ENCODE data around the gene OPCML.

DNA sequence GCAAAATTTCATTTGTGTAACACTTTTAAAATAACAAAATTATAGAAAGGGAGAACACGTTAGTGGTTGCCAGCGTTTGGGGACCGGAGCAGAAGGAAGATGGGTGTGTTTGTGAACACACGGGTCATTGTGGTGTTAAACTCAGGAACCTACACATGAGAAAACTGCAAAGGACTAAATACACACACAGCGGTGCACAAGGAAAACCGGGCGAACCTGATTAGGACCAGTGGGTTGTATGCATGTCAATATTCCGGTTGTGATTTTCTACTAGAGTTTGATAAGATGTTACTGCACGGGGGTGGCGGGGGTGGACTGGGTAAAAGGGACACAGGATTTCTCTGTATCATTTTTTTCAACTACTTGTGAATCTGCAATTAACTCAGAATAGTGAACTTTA, 351.2 kb downstream of the OPCML start:
- TF ChIP-seq, protein P1, sequence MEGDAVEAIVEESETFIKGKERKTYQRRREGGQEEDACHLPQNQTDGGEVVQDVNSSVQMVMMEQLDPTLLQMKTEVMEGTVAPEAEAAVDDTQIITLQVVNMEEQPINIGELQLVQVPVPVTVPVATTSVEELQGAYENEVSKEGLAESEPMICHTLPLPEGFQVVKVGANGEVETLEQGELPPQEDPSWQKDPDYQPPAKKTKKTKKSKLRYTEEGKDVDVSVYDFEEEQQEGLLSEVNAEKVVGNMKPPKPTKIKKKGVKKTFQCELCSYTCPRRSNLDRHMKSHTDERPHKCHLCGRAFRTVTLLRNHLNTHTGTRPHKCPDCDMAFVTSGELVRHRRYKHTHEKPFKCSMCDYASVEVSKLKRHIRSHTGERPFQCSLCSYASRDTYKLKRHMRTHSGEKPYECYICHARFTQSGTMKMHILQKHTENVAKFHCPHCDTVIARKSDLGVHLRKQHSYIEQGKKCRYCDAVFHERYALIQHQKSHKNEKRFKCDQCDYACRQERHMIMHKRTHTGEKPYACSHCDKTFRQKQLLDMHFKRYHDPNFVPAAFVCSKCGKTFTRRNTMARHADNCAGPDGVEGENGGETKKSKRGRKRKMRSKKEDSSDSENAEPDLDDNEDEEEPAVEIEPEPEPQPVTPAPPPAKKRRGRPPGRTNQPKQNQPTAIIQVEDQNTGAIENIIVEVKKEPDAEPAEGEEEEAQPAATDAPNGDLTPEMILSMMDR (optimal IDR thresholded peaks at IDR 0.05 in 1 of 3, IDR thresholded peaks at IDR 0.05 in 1 of 3, conservative IDR thresholded peaks at IDR 0.05 in 1 of 3; ENCODE audit: extremely low read depth in 1 of 3, insufficient read depth in 2 of 3, low read length in 3 of 3): no peak
- TF ChIP-seq EZH2 (IDR thresholded peaks at IDR 0.05; ENCODE audit: low read length): no peak

Data from keratinocyte (primary cell).